ENCODE results near the gene NPW. TPM values are rescaled to one million over a fixed set of nuclear protein-coding genes. Genes with fewer than 3 reads are reported as not detected.

The NPW gene
- total and polyA plus RNA-seq, 9 of the 15 experiments (the other 6 are each of a cell fraction or from before 2014, with no cell fraction given) = 0.14 to 4.0 (median 2.6) TPM; not detected in 4

- no TSS peak for BruUV-seq (replicated peaks)
- H3K79me2 ChIP-seq (ENCODE audit: control insufficient read depth, insufficient read depth, low read length) = peaks cover 11% of the 10 kb centered on the region; the same call in 2 of the 3 replicates
- H3K9ac ChIP-seq (ENCODE audit: insufficient read depth in 1 of 2, low read depth in 2 of 2, low read length in 2 of 2) = peak overlapping the region in 1 of 2 experiments; percentile 74; a peak in 2 of 4 replicates
- in situ Hi-C loops (cut with MboI) (no loop called here), intact Hi-C loops (cut with micrococcal nuclease) (no loop called here)
- 85% methylated on average over 11 of the region's 11 CpGs for WGBS (ENCODE audit: insufficient coverage, low coverage, missing lambda C conversion rate)
- no peak overlapping the region for H3K27ac ChIP-seq (ENCODE audit: extremely low read depth, low read depth, low read length)
- no peaks in the 10 kb centered on the region for H3K27me3 ChIP-seq (ENCODE audit: control insufficient read depth in 2 of 2, insufficient read depth in 2 of 2, low read length in 2 of 2)
- H4K20me1 ChIP-seq (replicated peaks; ENCODE audit: control insufficient read depth, insufficient read depth, low read length) = no peaks in the 10 kb centered on the region
- H3K9me1 ChIP-seq (ENCODE audit: control insufficient read depth, insufficient read depth, low read length) = no peaks in the 10 kb centered on the region
- peaks cover 7 to 84% of the 10 kb centered on the region in 2 experiments; a peak in 4 of 5 replicates for H3K4me1 ChIP-seq (replicated peaks in 1 of 2; ENCODE audit: control insufficient read depth in 2 of 2, insufficient read depth in 2 of 2, low read length in 2 of 2)
- ATAC-seq (no peak), DNase-seq (ENCODE audit: extremely low read depth in 1 of 4, low spot score in 3 of 4) (no peak), FAIRE-seq (no peak)
- H3K4me2 ChIP-seq (ENCODE audit: insufficient read depth, low read length) = no peak overlapping the region
- no peak overlapping the region for H3K4me3 ChIP-seq
- ChIA-PET POLR2A (interaction anchor here (0.7 kb wide), 2 partner anchors 202 to 1075 kb away, joined by 3 to 4 read pairs; no protein-coding TSS in a partner anchor), CTCF (ENCODE audit: low intra/inter-chr PET ratio) (no interaction called here)
- H2AFZ ChIP-seq (ENCODE audit: low read depth, low read length) = no peak overlapping the region
- TF ChIP-seq ZNF263 (CRISPR knock-in tag; IDR thresholded peaks at IDR 0.05; ENCODE audit: borderline replicate concordance) = peak; percentile 24; the same call in 1 of the 2 replicates
- TF ChIP-seq, protein P1, sequence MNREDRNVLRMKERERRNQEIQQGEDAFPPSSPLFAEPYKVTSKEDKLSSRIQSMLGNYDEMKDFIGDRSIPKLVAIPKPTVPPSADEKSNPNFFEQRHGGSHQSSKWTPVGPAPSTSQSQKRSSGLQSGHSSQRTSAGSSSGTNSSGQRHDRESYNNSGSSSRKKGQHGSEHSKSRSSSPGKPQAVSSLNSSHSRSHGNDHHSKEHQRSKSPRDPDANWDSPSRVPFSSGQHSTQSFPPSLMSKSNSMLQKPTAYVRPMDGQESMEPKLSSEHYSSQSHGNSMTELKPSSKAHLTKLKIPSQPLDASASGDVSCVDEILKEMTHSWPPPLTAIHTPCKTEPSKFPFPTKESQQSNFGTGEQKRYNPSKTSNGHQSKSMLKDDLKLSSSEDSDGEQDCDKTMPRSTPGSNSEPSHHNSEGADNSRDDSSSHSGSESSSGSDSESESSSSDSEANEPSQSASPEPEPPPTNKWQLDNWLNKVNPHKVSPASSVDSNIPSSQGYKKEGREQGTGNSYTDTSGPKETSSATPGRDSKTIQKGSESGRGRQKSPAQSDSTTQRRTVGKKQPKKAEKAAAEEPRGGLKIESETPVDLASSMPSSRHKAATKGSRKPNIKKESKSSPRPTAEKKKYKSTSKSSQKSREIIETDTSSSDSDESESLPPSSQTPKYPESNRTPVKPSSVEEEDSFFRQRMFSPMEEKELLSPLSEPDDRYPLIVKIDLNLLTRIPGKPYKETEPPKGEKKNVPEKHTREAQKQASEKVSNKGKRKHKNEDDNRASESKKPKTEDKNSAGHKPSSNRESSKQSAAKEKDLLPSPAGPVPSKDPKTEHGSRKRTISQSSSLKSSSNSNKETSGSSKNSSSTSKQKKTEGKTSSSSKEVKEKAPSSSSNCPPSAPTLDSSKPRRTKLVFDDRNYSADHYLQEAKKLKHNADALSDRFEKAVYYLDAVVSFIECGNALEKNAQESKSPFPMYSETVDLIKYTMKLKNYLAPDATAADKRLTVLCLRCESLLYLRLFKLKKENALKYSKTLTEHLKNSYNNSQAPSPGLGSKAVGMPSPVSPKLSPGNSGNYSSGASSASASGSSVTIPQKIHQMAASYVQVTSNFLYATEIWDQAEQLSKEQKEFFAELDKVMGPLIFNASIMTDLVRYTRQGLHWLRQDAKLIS (CRISPR knock-in tag; IDR thresholded peaks at IDR 0.05) = no peak
- TF ChIP-seq XRCC3 (IDR thresholded peaks at IDR 0.05) = no peak
- no peak for TF ChIP-seq KAT8 (IDR thresholded peaks at IDR 0.05; ENCODE audit: low read depth)
- no peaks in the 10 kb centered on the region for H3K9me3 ChIP-seq (replicated peaks; ENCODE audit: control insufficient read depth, insufficient read depth, low read depth, low read length)
- peaks cover 29% of the 10 kb centered on the region; the same call in 1 of the 3 replicates for H3K36me3 ChIP-seq (ENCODE audit: control insufficient read depth, insufficient read depth, low read length)
Observed at GRCh38 chr16:2042986-2043666, 23.5 kb downstream of the NPW start.

All from K562 (cell line).